Activated gamma-delta T cell treated with Interleukin-2 at 50 U/mL for 16 hours (primary cell): ENCODE data around the gene PIPOX.

ENCODE experiments used
- DNase-seq: peaks from one replicate; pipeline ENCODE4 v3.0.0-alpha.2; 2020

PIPOX gene

GRCh38 chr17:29048440-29049368 lies 5.8 kb downstream of the PIPOX start:
- DNase-seq = no peak

- DNase-seq = no peak
These were observed 6.7 kb downstream of the PIPOX start for GRCh38 chr17:29049541-29050145.

GRCh38 chr17:29050176-29050575 lies 7.2 kb downstream of the PIPOX start:
- no peak for DNase-seq

- no peak for DNase-seq
These were observed 8.3 kb downstream of the PIPOX start for GRCh38 chr17:29051194-29051593.

- DNase-seq = no peak
These were observed 8.8 kb downstream of the PIPOX start for GRCh38 chr17:29051731-29052130.

- no peak for DNase-seq
These were observed 11.9 kb downstream of the PIPOX start for GRCh38 chr17:29054835-29055234.

- no peak for DNase-seq
These were observed 14.4 kb downstream of the PIPOX start for GRCh38 chr17:29057361-29057760.

GRCh38 chr17:29058391-29058790 lies 15.4 kb downstream of the PIPOX start:
- DNase-seq = no peak

- DNase-seq = no peak
These were observed 16.3 kb downstream of the PIPOX start for GRCh38 chr17:29059281-29059680.

- no peak for DNase-seq
These were observed 17.5 kb downstream of the PIPOX start for GRCh38 chr17:29060475-29060874.

GRCh38 chr17:29061036-29061435 lies 18.1 kb downstream of the PIPOX start:
- DNase-seq = no peak

- DNase-seq = no peak
These were observed 19.3 kb downstream of the PIPOX start for GRCh38 chr17:29062215-29062614.

GRCh38 chr17:29063992-29064391 lies 21.1 kb downstream of the PIPOX start:
- no peak for DNase-seq

- DNase-seq = no peak
These were observed 23.1 kb downstream of the PIPOX start for GRCh38 chr17:29066047-29066446.

- DNase-seq = no peak
These were observed 23.7 kb downstream of the PIPOX start for GRCh38 chr17:29066606-29067005.

- no peak for DNase-seq
These were observed 25.9 kb downstream of the PIPOX start for GRCh38 chr17:29068818-29069217.

- no peak for DNase-seq
These were observed 26.6 kb downstream of the PIPOX start for GRCh38 chr17:29069526-29070041.

- no peak for DNase-seq
These were observed 27.4 kb downstream of the PIPOX start for GRCh38 chr17:29070308-29070707.

- DNase-seq = no peak
These were observed 27.8 kb downstream of the PIPOX start for GRCh38 chr17:29070781-29071180.

- no peak for DNase-seq
These were observed 28.4 kb downstream of the PIPOX start for GRCh38 chr17:29071303-29071702.

- DNase-seq = no peak
These were observed 30.1 kb downstream of the PIPOX start for GRCh38 chr17:29073045-29073444.

GRCh38 chr17:29073520-29073919 lies 30.6 kb downstream of the PIPOX start:
- DNase-seq = no peak

GRCh38 chr17:29074488-29074887 lies 31.5 kb downstream of the PIPOX start:
- no peak for DNase-seq

GRCh38 chr17:29076087-29076486 lies 33.1 kb downstream of the PIPOX start:
- no peak for DNase-seq
